K562 (cell line): ENCODE measurements around the gene CGN. TPM values are rescaled to one million over a fixed set of nuclear protein-coding genes. Genes with fewer than 3 reads are reported as not detected.

ENCODE experiments used
- ATAC-seq: fragments of 200-7000 bp; cut with Tn5 transposase; 3 replicates; pipeline ENCODE4 v1.9.1; 2020; ENCODE audit warnings: moderate library complexity
- BruUV-seq: library from RNA; stranded (reverse); fragments of 400-500 nt; replicated peaks from 2 replicates; lab custom pipeline; 2021; lab: Mats Ljungman, UMichigan
- CTCF ChIA-PET: fragments of 300-600 bp; formaldehyde crosslinking; extraction: SDS; loops from one replicate; lab custom pipeline; 2021; ENCODE audit warnings: low intra/inter-chr PET ratio; lab: Yijun Ruan, JAX
- POLR2A ChIA-PET: fragments of 300-600, 350-650 bp; sonication (Branson Sonifier 250); formaldehyde crosslinking; extraction: SDS; loops from one replicate; lab custom pipeline; 2021; ENCODE audit warnings: antibody characterized with exemption, inconsistent platforms; lab: Yijun Ruan, JAX
- DNase-seq, 4 experiments: peaks; one replicate each; pipeline versions ENCODE4 v3.0.0 to v3.0.0-alpha.2; 2011 to 2018; ENCODE audit warnings: low spot score in 3 of 4, mixed read lengths in 3 of 4; ENCODE audit errors: extremely low read depth in 1 of 4
- FAIRE-seq: peaks from 2 replicates; lab custom pipeline; 2011; peaks lifted over from hg19 to GRCh38; lab: Jason Lieb, UNC
- H2AFZ ChIP-seq: 2 replicates; pipeline ENCODE4 v1.6.0; 2011; ENCODE audit warnings: low read depth, low read length, control low read depth, inconsistent platforms
- H3K27ac ChIP-seq: fragments of 200-600 bp; 3 replicates; pipeline ENCODE4 v1.8.0; 2011; ENCODE audit warnings: low read depth, mild to moderate bottlenecking, control low read depth, inconsistent platforms, low read length, moderate library complexity, mixed read lengths; ENCODE audit errors: extremely low read depth
- H3K27me3 ChIP-seq, 2 experiments: fragments of 300-600 bp in 1 of 2; 2 replicates in 1 of 2; 3 replicates in 1 of 2; pipeline versions ENCODE4 v1.6.0 to v1.8.0; 2011; ENCODE audit warnings: inconsistent platforms in 2 of 2, low read length in 2 of 2, mild to moderate bottlenecking in 1 of 2, mixed read lengths in 1 of 2, moderate library complexity in 1 of 2; ENCODE audit not compliant: control insufficient read depth in 2 of 2, insufficient read depth in 2 of 2
- H3K36me3 ChIP-seq: fragments of 300-600 bp; 3 replicates; pipeline ENCODE4 v1.8.0; 2011; ENCODE audit warnings: mild to moderate bottlenecking, low read length, inconsistent platforms; ENCODE audit not compliant: control insufficient read depth, insufficient read depth
- H3K4me1 ChIP-seq, 2 experiments: fragments of 200-600 bp in 1 of 2; replicated peaks in 1 of 2; 2 replicates in 1 of 2; 3 replicates in 1 of 2; pipeline versions ENCODE4 v1.5.1 to v1.8.0; 2011; ENCODE audit warnings: inconsistent platforms in 2 of 2, low read length in 2 of 2, mild to moderate bottlenecking in 1 of 2, mixed read lengths in 1 of 2, moderate library complexity in 1 of 2; ENCODE audit not compliant: control insufficient read depth in 2 of 2, insufficient read depth in 2 of 2
- H3K4me2 ChIP-seq: 2 replicates; pipeline ENCODE4 v1.6.1; 2011; ENCODE audit warnings: low read length, control low read depth, inconsistent platforms, mixed read lengths; ENCODE audit not compliant: insufficient read depth
- H3K4me3 ChIP-seq: fragments of 200-600 bp; sonication (generic), shearing (Covaris generic); 2 replicates; pipeline ENCODE4 v1.5.1; 2016; ENCODE audit warnings: control low read depth, inconsistent platforms
- H3K79me2 ChIP-seq: fragments of 200-600 bp; 3 replicates; pipeline ENCODE4 v1.8.0; 2011; ENCODE audit warnings: low read length, inconsistent platforms; ENCODE audit not compliant: control insufficient read depth, insufficient read depth
- H3K9ac ChIP-seq, 2 experiments: 2 replicates each; pipeline versions ENCODE4 v1.6.0 to v1.6.1; 2011; ENCODE audit warnings: low read depth in 2 of 2, low read length in 2 of 2, control low read depth in 1 of 2, inconsistent platforms in 1 of 2, mild to moderate bottlenecking in 1 of 2, mixed read lengths in 1 of 2; ENCODE audit not compliant: insufficient read depth in 1 of 2
- H3K9me1 ChIP-seq: one replicate; pipeline ENCODE4 v1.6.0; 2011; ENCODE audit warnings: inconsistent platforms, mild to moderate bottlenecking, low read length, moderate library complexity; ENCODE audit not compliant: control insufficient read depth, insufficient read depth
- H3K9me3 ChIP-seq: replicated peaks from 2 replicates; pipeline ENCODE4 v1.5.1; 2011; ENCODE audit warnings: low read depth, low read length, inconsistent platforms; ENCODE audit not compliant: control insufficient read depth, insufficient read depth
- H4K20me1 ChIP-seq: replicated peaks from 2 replicates; pipeline ENCODE4 v1.6.1; 2011; ENCODE audit warnings: low read length, inconsistent platforms, mixed read lengths; ENCODE audit not compliant: control insufficient read depth, insufficient read depth
- CCNT2 ChIP-seq: IDR thresholded peaks from 2 replicates; pipeline ENCODE4 v1.6.1; 2011; ENCODE audit warnings: borderline replicate concordance, low read depth, mild to moderate bottlenecking, moderate library complexity, mixed read lengths, low read length; ENCODE audit not compliant: insufficient read length; ENCODE audit errors: extremely low read depth
- CXXC5 ChIP-seq: fragments of 250-450 bp; sonication (Bioruptor Pico); IDR thresholded peaks from 2 replicates; pipeline ENCODE4 v1.8.0; 2022; ENCODE audit warnings: inconsistent platforms, mild to moderate bottlenecking, moderate library complexity
- FIP1L1 ChIP-seq: fragments of 200-400 bp; formaldehyde crosslinking; IDR thresholded peaks from 2 replicates; pipeline ENCODE4 v1.6.1; 2018; ENCODE audit warnings: mild to moderate bottlenecking, low read depth, low read length; ENCODE audit not compliant: poor library complexity, severe bottlenecking
- GABPB1 ChIP-seq: sonication (generic); formaldehyde crosslinking; IDR thresholded peaks from 2 replicates; pipeline ENCODE4 v1.8.0; 2022; ENCODE audit warnings: mild to moderate bottlenecking, missing genetic modification reagents
- HNRNPH1 ChIP-seq: fragments of 200-400 bp; formaldehyde crosslinking; optimal IDR thresholded peaks from 2 replicates; pipeline ENCODE3; 2017; ENCODE audit warnings: low read depth, mild to moderate bottlenecking, low read length, moderate library complexity
- IRF1 ChIP-seq: sonication (generic); formaldehyde crosslinking; IDR thresholded peaks from 2 replicates; pipeline ENCODE4 v1.8.0; 2022; ENCODE audit warnings: missing genetic modification reagents, mild to moderate bottlenecking, borderline replicate concordance
- MCM5 ChIP-seq: fragments of 450-650 bp; IDR thresholded peaks from 2 replicates; pipeline ENCODE4 v1.6.1; 2016; ENCODE audit warnings: low read depth
- RBM14 ChIP-seq: fragments of 200-400 bp; formaldehyde crosslinking; IDR thresholded peaks from 2 replicates; pipeline ENCODE4 v1.6.1; 2018; ENCODE audit warnings: low read depth, mild to moderate bottlenecking, low read length, moderate library complexity, borderline replicate concordance; ENCODE audit not compliant: insufficient read depth
- TAF15 ChIP-seq: fragments of 200-400 bp; formaldehyde crosslinking; IDR thresholded peaks from 2 replicates; pipeline ENCODE4 v1.6.1; 2017; ENCODE audit warnings: mild to moderate bottlenecking, low read depth, low read length, moderate library complexity
- TARDBP ChIP-seq: fragments of 450-650 bp; IDR thresholded peaks from 2 replicates; pipeline ENCODE4 v1.6.1; 2016
- ZBTB26 ChIP-seq: fragments of 450-650 bp; formaldehyde crosslinking; IDR thresholded peaks from 2 replicates; pipeline ENCODE4 v1.4.0; 2022; ENCODE audit warnings: missing genetic modification characterization
- ZBTB49 ChIP-seq: sonication (generic); formaldehyde crosslinking; IDR thresholded peaks from 2 replicates; pipeline ENCODE4 v1.8.0; 2022; ENCODE audit warnings: missing genetic modification reagents, mild to moderate bottlenecking, borderline replicate concordance
- ZNF644 ChIP-seq: fragments of 200-800 bp; sonication (Bioruptor generic); IDR thresholded peaks from 2 replicates; pipeline ENCODE4 v1.6.1; 2016; ENCODE audit warnings: low read depth, missing genetic modification characterization, missing compliant biosample characterization
- WGBS: fragments of 100-300 bp; shearing (Covaris generic); methylation state at CpG from one replicate; pipeline ENCODE4 v1.1.6; 2016; ENCODE audit warnings: low coverage, mixed read lengths; ENCODE audit not compliant: insufficient coverage; ENCODE audit errors: missing lambda C conversion rate; 5-methylcytosine and 5-hydroxymethylcytosine counted together
- in situ Hi-C: fragments of 300-500 bp; cut with MboI; formaldehyde crosslinking; loops from 4 replicates; pipeline ENCODE4 v1.15.0; 2018; ENCODE audit warnings: inconsistent platforms, mixed read lengths
- intact Hi-C: fragments of 100-400 bp; cut with micrococcal nuclease; formaldehyde crosslinking; loops from 2 replicates; pipeline ENCODE4 v1.14.2; 2022
- polyA plus RNA-seq, 8 experiments: library from polyadenylated mRNA; depleted of rRNA in 4 of 8; stranded (reverse) in 5 of 8; unstranded in 3 of 8; fragments of >200 nt; fragmentation: Nextera tagmentation in 2 of 8; fragmentation: Illumina TruSeq in 1 of 8; extraction: Ambion mirVana in 2 of 8; extraction: Trizol in 1 of 8; gene quantifications; 2 replicates each; pipeline versions ENCODE4 v1.2.1 to v1.2.3, GENCODE V29; 2011 to 2014; ENCODE audit warnings: inconsistent platforms in 1 of 8, missing spikeins in 1 of 8
- total RNA-seq, 7 experiments: library from RNA; depleted of rRNA in 6 of 7; stranded (reverse); fragments of >200 nt in 6 of 7; fragmentation: Illumina TruSeq in 2 of 7; extraction: Trizol in 2 of 7; gene quantifications; 2 replicates each; pipeline versions ENCODE4 v1.2.1 to v1.2.3, GENCODE V29; 2011 to 2021; ENCODE audit warnings: low replicate concordance in 1 of 7

The CGN gene
- total and polyA plus RNA-seq, 9 of the 15 experiments (the other 6 are each of a cell fraction or from before 2014, with no cell fraction given): 0.03 to 1.4 (median 0.14) TPM; not detected in 2

- in situ Hi-C loops: no loop called here
- intact Hi-C loops: no loop called here
- 42% methylated on average over 1 of the region's 1 CpG for WGBS
- H3K9me1 ChIP-seq: no peaks in the 10 kb centered on the region
- H3K9ac ChIP-seq: no peak overlapping the region
- CTCF ChIA-PET: no interaction called here
- H3K4me3 ChIP-seq: no peak overlapping the region
- H3K4me1 ChIP-seq: peaks cover 0 to 3% of the 10 kb centered on the region in 2 experiments; a peak in 2 of 5 replicates
- no peak for DNase-seq
- no peaks in the 10 kb centered on the region for H3K27me3 ChIP-seq
- ATAC-seq: no peak
- H3K4me2 ChIP-seq: no peak overlapping the region
- H3K9me3 ChIP-seq: peaks cover 2% of the 10 kb centered on the region; the same call in 1 of the 2 replicates
- no TSS peak for BruUV-seq
- H3K27ac ChIP-seq: no peak overlapping the region
- no peak for FAIRE-seq
- POLR2A ChIA-PET: no interaction called here
- no peaks in the 10 kb centered on the region for H3K36me3 ChIP-seq
- H4K20me1 ChIP-seq: no peaks in the 10 kb centered on the region
- TF ChIP-seq TAF15: no peak
- TF ChIP-seq GABPB1 (CRISPR knock-in tag): no peak
- TF ChIP-seq MCM5: no peak
- no peak for TF ChIP-seq RBM14
- no peak for TF ChIP-seq FIP1L1
- TF ChIP-seq ZBTB26: no peak
- TF ChIP-seq ZNF644 (tag): no peak
- no peak for TF ChIP-seq HNRNPH1
- TF ChIP-seq TARDBP: no peak
- TF ChIP-seq CXXC5 (CRISPR knock-in tag): no peak
- no peak for TF ChIP-seq ZBTB49 (CRISPR knock-in tag)
- TF ChIP-seq IRF1 (CRISPR knock-in tag): no peak
- no peak for TF ChIP-seq CCNT2
- no peaks in the 10 kb centered on the region for H3K79me2 ChIP-seq
- H2AFZ ChIP-seq: no peak overlapping the region
Measured at GRCh38 chr1:151478140-151478812, 32.9 kb upstream of the CGN start.
